MCF 10A (cell line): ENCODE results near the gene TCF12. TPM values are rescaled to one million over a fixed set of nuclear protein-coding genes. Genes with fewer than 3 reads are reported as not detected.

Experiments
- BruUV-seq: library from RNA; stranded (reverse); fragments of 400-500 nt; replicated peaks from 2 replicates; lab custom pipeline; 2021; lab: Mats Ljungman, UMichigan
- CTCF ChIA-PET: fragments of 300-600 bp; sonication (Branson Sonifier 250); formaldehyde crosslinking; extraction: SDS; loops from one replicate; lab custom pipeline; 2021; ENCODE audit warnings: antibody characterized with exemption, inconsistent platforms; lab: Yijun Ruan, JAX
- POLR2A ChIA-PET: fragments of 300-600, 350-650 bp; sonication (Branson Sonifier 250); formaldehyde crosslinking; extraction: SDS; loops from one replicate; lab custom pipeline; 2020; ENCODE audit warnings: antibody characterized with exemption, inconsistent platforms; lab: Yijun Ruan, JAX
- DNase-seq: peaks from one replicate; pipeline ENCODE4 v3.0.0-alpha.2; 2018; ENCODE audit not compliant: unreplicated experiment
- H3K27ac Mint-ChIP-seq: one replicate; pipeline ENCODE4 v1.8.0; 2022; ENCODE audit warnings: mild to moderate bottlenecking, low read depth, mixed read lengths; ENCODE audit not compliant: unreplicated experiment
- H3K27me3 Mint-ChIP-seq: one replicate; pipeline ENCODE4 v1.8.0; 2022; ENCODE audit warnings: mixed read lengths; ENCODE audit not compliant: insufficient read depth, unreplicated experiment
- H3K36me3 Mint-ChIP-seq: one replicate; pipeline ENCODE4 v1.8.0; 2022; ENCODE audit warnings: mild to moderate bottlenecking, moderate library complexity, mixed read lengths; ENCODE audit not compliant: insufficient read depth, unreplicated experiment
- H3K4me1 Mint-ChIP-seq: one replicate; pipeline ENCODE4 v1.8.0; 2022; ENCODE audit warnings: mixed read lengths; ENCODE audit not compliant: insufficient read depth, unreplicated experiment
- H3K4me3 Mint-ChIP-seq: one replicate; pipeline ENCODE4 v1.8.0; 2022; ENCODE audit warnings: mild to moderate bottlenecking, moderate library complexity, mixed read lengths; ENCODE audit not compliant: unreplicated experiment
- H3K9me3 Mint-ChIP-seq: one replicate; pipeline ENCODE4 v1.8.0; 2022; ENCODE audit warnings: mixed read lengths; ENCODE audit not compliant: unreplicated experiment
- intact Hi-C: fragments of 100-400 bp; cut with micrococcal nuclease; formaldehyde crosslinking; loops from 2 replicates; pipeline ENCODE4 v1.14.1; 2022
- total RNA-seq: library from RNA; stranded (reverse); gene quantifications from 2 replicates; pipeline ENCODE4 v1.2.3, GENCODE V29; 2022
- TF ChIP-seq, protein P1 (sequence below): fragments of 200-600 bp; IDR thresholded peaks from one replicate; pipeline ENCODE4 v1.8.0; 2022; ENCODE audit warnings: antibody characterized with exemption, mild to moderate bottlenecking; ENCODE audit not compliant: unreplicated experiment

Gene TCF12
- total RNA-seq, 1 experiment from 2014 or later: 140 TPM

GRCh38 chr15:57251308-57251707, 332.9 kb downstream of the TCF12 start:
- peaks cover 47% of the 10 kb centered on the region for H3K36me3 Mint-ChIP-seq
- no peak overlapping the region for H3K27ac Mint-ChIP-seq
- ChIA-PET CTCF (no interaction called here), POLR2A (interaction anchor here (0.6 kb wide), 1 partner anchor 527 kb away, joined by 3 read pairs; no protein-coding TSS in a partner anchor)
- H3K9me3 Mint-ChIP-seq: no peaks in the 10 kb centered on the region
- no peaks in the 10 kb centered on the region for H3K27me3 Mint-ChIP-seq
- no TSS peak for BruUV-seq
- TF ChIP-seq, protein P1, sequence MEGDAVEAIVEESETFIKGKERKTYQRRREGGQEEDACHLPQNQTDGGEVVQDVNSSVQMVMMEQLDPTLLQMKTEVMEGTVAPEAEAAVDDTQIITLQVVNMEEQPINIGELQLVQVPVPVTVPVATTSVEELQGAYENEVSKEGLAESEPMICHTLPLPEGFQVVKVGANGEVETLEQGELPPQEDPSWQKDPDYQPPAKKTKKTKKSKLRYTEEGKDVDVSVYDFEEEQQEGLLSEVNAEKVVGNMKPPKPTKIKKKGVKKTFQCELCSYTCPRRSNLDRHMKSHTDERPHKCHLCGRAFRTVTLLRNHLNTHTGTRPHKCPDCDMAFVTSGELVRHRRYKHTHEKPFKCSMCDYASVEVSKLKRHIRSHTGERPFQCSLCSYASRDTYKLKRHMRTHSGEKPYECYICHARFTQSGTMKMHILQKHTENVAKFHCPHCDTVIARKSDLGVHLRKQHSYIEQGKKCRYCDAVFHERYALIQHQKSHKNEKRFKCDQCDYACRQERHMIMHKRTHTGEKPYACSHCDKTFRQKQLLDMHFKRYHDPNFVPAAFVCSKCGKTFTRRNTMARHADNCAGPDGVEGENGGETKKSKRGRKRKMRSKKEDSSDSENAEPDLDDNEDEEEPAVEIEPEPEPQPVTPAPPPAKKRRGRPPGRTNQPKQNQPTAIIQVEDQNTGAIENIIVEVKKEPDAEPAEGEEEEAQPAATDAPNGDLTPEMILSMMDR: no peak
- intact Hi-C loops: no loop called here
- no peak for DNase-seq
- no peak overlapping the region for H3K4me3 Mint-ChIP-seq
- no peaks in the 10 kb centered on the region for H3K4me1 Mint-ChIP-seq

DNA sequence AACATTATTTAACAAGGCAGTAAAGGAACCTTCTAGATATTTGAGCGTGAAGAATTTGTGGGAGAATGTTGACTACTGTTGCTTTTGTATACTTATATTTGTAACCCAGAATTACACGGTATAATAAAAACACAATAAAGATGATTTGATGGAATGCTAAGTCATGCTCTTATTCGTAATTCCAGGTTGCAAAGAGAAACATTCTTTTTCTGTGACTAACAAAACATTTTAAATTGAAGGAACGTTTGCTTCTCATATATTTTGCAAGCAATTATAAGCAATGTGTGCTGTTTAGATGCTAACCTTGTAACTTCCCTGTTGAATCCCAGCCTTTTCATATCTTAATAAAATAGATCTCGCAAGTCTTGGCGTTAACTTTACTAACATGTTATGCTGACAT, 333.5 kb downstream of the TCF12 start:
- Mint-ChIP-seq H3K9me3 (no peaks in the 10 kb centered on the region), H3K27ac (no peak overlapping the region), H3K36me3 (peaks cover 44% of the 10 kb centered on the region), H3K27me3 (no peaks in the 10 kb centered on the region), H3K4me1 (no peaks in the 10 kb centered on the region), H3K4me3 (no peak overlapping the region)
- POLR2A ChIA-PET: interaction anchor here (1.0 kb wide), 1 partner anchor 23 kb away, joined by 3 read pairs; no protein-coding TSS in a partner anchor
- TF ChIP-seq, protein P1: no peak
- no peak for DNase-seq
- CTCF ChIA-PET: interaction anchor here (1.1 kb wide), 1 partner anchor 10 kb away, joined by 3 read pairs; no protein-coding TSS in a partner anchor
- intact Hi-C loops: no loop called here
- BruUV-seq: no TSS peak

DNA sequence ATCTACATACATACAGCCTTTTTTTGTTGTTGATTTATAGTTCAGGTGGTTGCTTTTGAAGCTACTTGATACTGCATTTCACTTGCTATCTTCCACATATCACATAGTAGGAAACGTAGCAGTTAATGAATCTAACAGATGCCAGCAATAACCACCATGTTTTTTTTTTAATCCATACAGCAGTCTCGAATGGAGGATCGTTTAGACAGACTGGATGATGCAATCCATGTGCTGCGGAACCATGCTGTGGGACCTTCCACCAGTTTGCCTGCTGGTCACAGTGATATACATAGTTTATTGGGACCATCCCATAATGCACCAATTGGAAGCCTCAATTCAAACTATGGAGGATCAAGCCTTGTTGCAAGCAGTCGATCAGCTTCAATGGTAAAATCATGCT, 334.6 kb downstream of the TCF12 start:
- DNase-seq: no peak
- ChIA-PET CTCF (interaction anchor here (0.6 to 1.1 kb wide), 3 partner anchors 9 to 301 kb away, joined by 3 to 4 read pairs (median 3); no protein-coding TSS in a partner anchor), POLR2A (interaction anchor here (0.9 to 1.0 kb wide), 2 partner anchors 14 to 24 kb away, joined by 3 read pairs; no protein-coding TSS in a partner anchor)
- no peaks in the 10 kb centered on the region for H3K9me3 Mint-ChIP-seq
- H3K4me1 Mint-ChIP-seq: no peaks in the 10 kb centered on the region
- H3K4me3 Mint-ChIP-seq: no peak overlapping the region
- no peaks in the 10 kb centered on the region for H3K27me3 Mint-ChIP-seq
- H3K36me3 Mint-ChIP-seq: peaks cover 38% of the 10 kb centered on the region
- BruUV-seq: no TSS peak
- TF ChIP-seq, protein P1: no peak
- intact Hi-C loops: no loop called here
- H3K27ac Mint-ChIP-seq: no peak overlapping the region

DNA sequence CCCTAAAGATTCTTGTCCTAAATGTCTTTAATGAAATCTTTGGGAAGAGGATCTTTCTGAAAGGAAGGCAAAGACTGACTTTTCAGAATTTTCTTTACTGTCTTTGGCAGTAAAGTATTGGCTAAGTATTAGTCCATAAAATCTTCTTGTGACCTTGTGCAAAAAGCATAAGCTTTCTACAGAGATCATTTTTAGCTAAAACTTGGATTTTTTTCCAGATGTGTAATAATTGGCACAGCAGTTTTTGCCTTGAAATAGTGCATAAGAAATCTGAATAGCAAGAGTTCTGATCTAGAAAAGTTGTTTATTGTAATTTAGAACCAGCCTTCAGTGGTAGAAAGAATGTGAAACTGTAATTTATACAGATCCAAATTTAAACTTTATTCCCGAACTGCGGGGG, 335.1 kb downstream of the TCF12 start:
- H3K27ac Mint-ChIP-seq: no peak overlapping the region
- DNase-seq: no peak
- H3K4me3 Mint-ChIP-seq: no peak overlapping the region
- intact Hi-C loops: no loop called here
- no TSS peak for BruUV-seq
- ChIA-PET CTCF (interaction anchor here (1.1 kb wide), 1 partner anchor 53 kb away, joined by 3 read pairs; no protein-coding TSS in a partner anchor), POLR2A (interaction anchor here (0.9 kb wide), 1 partner anchor 14 kb away, joined by 3 read pairs; no protein-coding TSS in a partner anchor)
- peaks cover 36% of the 10 kb centered on the region for H3K36me3 Mint-ChIP-seq
- no peaks in the 10 kb centered on the region for H3K4me1 Mint-ChIP-seq
- H3K27me3 Mint-ChIP-seq: no peaks in the 10 kb centered on the region
- H3K9me3 Mint-ChIP-seq: no peaks in the 10 kb centered on the region
- TF ChIP-seq, protein P1: no peak
